A549 (cell line): Measurements from ENCODE around the gene TMEM140. TPM values are rescaled to one million over a fixed set of nuclear protein-coding genes. Genes with fewer than 3 reads are reported as not detected.
"Not testable (repeated sequence)": the region's sequence is repeated elsewhere in the genome, so short reads cannot be mapped to it uniquely, and the experiment has no call there.

Source experiments
- ATAC-seq, 2 experiments: fragments of 200-7000 bp in 1 of 2; fragments of >200 bp in 1 of 2; cut with Nextera tagmentation in 1 of 2; cut with Tn5 transposase in 1 of 2; 3 replicates each; pipeline versions ENCODE4 v1.8.0 to v1.9.1; 2018 to 2020; ENCODE audit warnings: mild to moderate bottlenecking in 1 of 2, moderate library complexity in 1 of 2
- CTCF ChIA-PET: fragments of 300-600 bp; sonication (Branson Sonifier 250); formaldehyde crosslinking; extraction: SDS; loops from one replicate; lab custom pipeline; 2021; ENCODE audit warnings: antibody characterized with exemption, inconsistent platforms; lab: Yijun Ruan, JAX
- POLR2A ChIA-PET: fragments of 350-600 bp; formaldehyde crosslinking; extraction: SDS; loops from one replicate; lab custom pipeline; 2021; ENCODE audit warnings: antibody characterized with exemption, inconsistent platforms; lab: Yijun Ruan, JAX
- DNase-seq, 2 experiments: peaks; one replicate each; pipeline versions ENCODE4 v3.0.0 to v3.0.0-alpha.2; 2011 to 2016; ENCODE audit warnings: low read depth in 1 of 2, low spot score in 1 of 2
- FAIRE-seq: peaks from 2 replicates; lab custom pipeline; 2011; peaks lifted over from hg19 to GRCh38; lab: Jason Lieb, UNC
- H3K27ac ChIP-seq, 2 experiments: fragments of >200 bp; sonication (Bioruptor Twin); formaldehyde crosslinking; 3 replicates each; pipeline ENCODE4 v1.5.1; 2016 to 2017
- H3K4me1 ChIP-seq: fragments of >200 bp; sonication (Bioruptor Twin); formaldehyde crosslinking; 3 replicates; pipeline ENCODE4 v1.6.1; 2016
- H3K4me2 ChIP-seq: fragments of >200 bp; sonication (Bioruptor Twin); formaldehyde crosslinking; 3 replicates; pipeline ENCODE4 v1.6.1; 2016
- H3K4me3 ChIP-seq: fragments of >200 bp; sonication (Bioruptor Twin); formaldehyde crosslinking; 3 replicates; pipeline ENCODE4 v1.5.1; 2016
- H3K9me3 ChIP-seq: fragments of >200 bp; sonication (Bioruptor Twin); formaldehyde crosslinking; 3 replicates; pipeline ENCODE4 v1.6.1; 2016
- ATOH8 ChIP-seq: fragments of 250-450 bp; sonication (Bioruptor Pico); IDR thresholded peaks from 2 replicates; pipeline ENCODE4 v1.5.0; 2020; ENCODE audit warnings: low read depth, mild to moderate bottlenecking, moderate library complexity
- CBX8 ChIP-seq: fragments of 200-600 bp; sonication (generic); IDR thresholded peaks from 2 replicates; pipeline ENCODE4 v1.6.1; 2016
- E2F6 ChIP-seq: IDR thresholded peaks from 2 replicates; pipeline ENCODE4 v1.6.1; 2012; ENCODE audit warnings: low read depth, borderline replicate concordance
- EHF ChIP-seq: fragments of 250-450 bp; sonication (Bioruptor Pico); IDR thresholded peaks from 2 replicates; pipeline ENCODE4 v1.5.0; 2020; ENCODE audit warnings: mild to moderate bottlenecking
- ELK1 ChIP-seq: fragments of 150-350 bp; IDR thresholded peaks from 2 replicates; pipeline ENCODE4 v1.6.1; 2014; ENCODE audit warnings: low read depth, mild to moderate bottlenecking, low read length
- GATA3 ChIP-seq: IDR thresholded peaks from 2 replicates; pipeline ENCODE4 v1.6.1; 2012; ENCODE audit warnings: borderline replicate concordance
- HMGXB4 ChIP-seq: fragments of 250-450 bp; sonication (Bioruptor Pico); IDR thresholded peaks from 2 replicates; pipeline ENCODE4 v1.5.0; 2021; ENCODE audit warnings: mild to moderate bottlenecking, moderate library complexity, borderline replicate concordance
- HOXA7 ChIP-seq: fragments of 250-450 bp; sonication (Bioruptor Pico); IDR thresholded peaks from 2 replicates; pipeline ENCODE4 v1.5.0; 2020; ENCODE audit warnings: mild to moderate bottlenecking, moderate library complexity
- KDM5A ChIP-seq: fragments of 200-600 bp; sonication (generic); IDR thresholded peaks from 2 replicates; pipeline ENCODE4 v1.6.1; 2016; ENCODE audit warnings: antibody characterized with exemption, mild to moderate bottlenecking
- MAX ChIP-seq: IDR thresholded peaks from 2 replicates; pipeline ENCODE4 v1.6.1; 2012
- PBX3 ChIP-seq: IDR thresholded peaks from 2 replicates; pipeline ENCODE4 v1.6.1; 2012
- PHF8 ChIP-seq: fragments of 200-600 bp; sonication (generic); IDR thresholded peaks from 2 replicates; pipeline ENCODE4 v1.6.1; 2016; ENCODE audit warnings: low read depth, mild to moderate bottlenecking, antibody characterized with exemption, moderate library complexity, borderline replicate concordance
- POLR2A ChIP-seq: IDR thresholded peaks from 2 replicates; pipeline ENCODE4 v1.6.1; 2012; ENCODE audit warnings: mild to moderate bottlenecking, low read length
- POLR2AphosphoS2 ChIP-seq: conservative IDR thresholded peaks from 2 replicates; pipeline ENCODE4 v1.6.1; 2012; ENCODE audit warnings: low read length, improper control_type of control experiment, inconsistent platforms
- RAD21 ChIP-seq, 2 experiments: fragments of >200 bp in 1 of 2; sonication (Bioruptor Twin) in 1 of 2; formaldehyde crosslinking in 1 of 2; IDR thresholded peaks in 1 of 2; conservative IDR thresholded peaks in 1 of 2; 2 replicates in 1 of 2; 3 replicates in 1 of 2; pipeline ENCODE4 v1.6.1; 2012 to 2018; ENCODE audit warnings: inconsistent platforms in 1 of 2
- REST ChIP-seq: fragments of 200-600 bp; sonication (generic); IDR thresholded peaks from 2 replicates; pipeline ENCODE4 v1.6.1; 2016; ENCODE audit warnings: antibody characterized with exemption, mild to moderate bottlenecking, moderate library complexity
- RFX5 ChIP-seq: fragments of 450-650 bp; IDR thresholded peaks from 2 replicates; pipeline ENCODE4 v1.7.1; 2014; ENCODE audit warnings: antibody characterized with exemption, mild to moderate bottlenecking, moderate library complexity
- WGBS: methylation state at CpG from one replicate; pipeline ENCODE4 v1.1.6; 2017; ENCODE audit errors: missing lambda C conversion rate; 5-methylcytosine and 5-hydroxymethylcytosine counted together
- polyA plus RNA-seq, 4 experiments: library from polyadenylated mRNA; depleted of rRNA in 3 of 4; stranded (reverse); fragments of >200 nt; fragmentation: RNase III in 1 of 4; extraction: RNeasy Plus Mini Kit Qiagen cat#74134 plus additional on column Dnase treatment in 1 of 4; gene quantifications; 2 replicates in 3 of 4; 3 replicates in 1 of 4; pipeline ENCODE4 v1.2.3, GENCODE V29; 2011 to 2017

Gene TMEM140
- polyA plus RNA-seq, 2 of the 4 experiments (the other 2 are of a cell fraction): 0.72 to 0.87 TPM

GRCh38 chr7:135170274-135170997, 22.6 kb downstream of the TMEM140 start, which contains the start of gene CYREN (continued):
- TF ChIP-seq HMGXB4 (CRISPR knock-in tag): peak; percentile 38; the same call in 1 of the 2 replicates
- TF ChIP-seq KDM5A: peak; percentile 68; the same call in 1 of the 2 replicates
- no peak for TF ChIP-seq POLR2AphosphoS2
- TF ChIP-seq POLR2A: peak; percentile 46
- peak; percentile 13; the same call in 1 of the 2 replicates for TF ChIP-seq EHF
- TF ChIP-seq REST: 0 out of 2 replicates have a peak, but pooled peaks have one; percentile 24
- TF ChIP-seq RFX5: peak; percentile 55; the same call in 1 of the 2 replicates
- TF ChIP-seq GATA3: peak; percentile 29; the same call in 1 of the 2 replicates
- TF ChIP-seq PBX3: peak; percentile 38
- peak; percentile 67 to 84 for TF ChIP-seq RAD21 (conservative IDR thresholded peaks at IDR 0.05 in 1 of 2, IDR thresholded peaks at IDR 0.05 in 1 of 2)
- TF ChIP-seq ELK1: 0 out of 2 replicates have a peak, but pooled peaks have one; percentile 23
- peak; percentile 15; the same call in 1 of the 2 replicates for TF ChIP-seq ATOH8 (CRISPR knock-in tag)
- TF ChIP-seq CBX8: no peak
- peak; percentile 89 for TF ChIP-seq E2F6

GRCh38 chr7:135170998-135171481, 23.2 kb downstream of the TMEM140 start:
- 5% methylated on average over 12 of the region's 12 CpGs for WGBS
- not testable (repeated sequence) for DNase-seq
- CTCF ChIA-PET: interaction anchor here (1.0 to 4.0 kb wide), 20 partner anchors 10 to 540 kb away, joined by 3 to 31 read pairs (median 6); partner anchors contain the start of genes AGBL3 and TMEM140
- TF ChIP-seq HOXA7 (CRISPR knock-in tag) (0 out of 2 replicates have a peak, but pooled peaks have one; percentile 20), MAX (peak; percentile 2; the same call in 1 of the 2 replicates), PHF8 (peak; percentile 23; the same call in 1 of the 2 replicates), E2F6 (0 out of 2 replicates have a peak, but pooled peaks have one; percentile 77), EHF (peak; percentile 7; the same call in 1 of the 2 replicates)
- TF ChIP-seq, all 56 proteins: peak for 5; not testable (repeated sequence) for 51
- H3K9me3 ChIP-seq, FAIRE-seq: not testable (repeated sequence)
- POLR2A ChIA-PET: interaction anchor here (0.7 to 1.8 kb wide), 8 partner anchors 9 to 481 kb away, joined by 3 to 8 read pairs (median 4); partner anchors contain the start of genes AGBL3 and WDR91
- ATAC-seq: peak in 1 of 2 experiments; percentile 7; a peak in 2 of 6 replicates
- Histone ChIP-seq H3K4me3 (peak overlapping the region; percentile 87), H3K4me1 (peaks cover 25% of the 10 kb centered on the region), H3K27ac (peak overlapping the region; percentile 96 to 99), H3K4me2 (peak overlapping the region; percentile 94)
